Measurements from ENCODE around the gene PFKM.

Gene PFKM

DNA sequence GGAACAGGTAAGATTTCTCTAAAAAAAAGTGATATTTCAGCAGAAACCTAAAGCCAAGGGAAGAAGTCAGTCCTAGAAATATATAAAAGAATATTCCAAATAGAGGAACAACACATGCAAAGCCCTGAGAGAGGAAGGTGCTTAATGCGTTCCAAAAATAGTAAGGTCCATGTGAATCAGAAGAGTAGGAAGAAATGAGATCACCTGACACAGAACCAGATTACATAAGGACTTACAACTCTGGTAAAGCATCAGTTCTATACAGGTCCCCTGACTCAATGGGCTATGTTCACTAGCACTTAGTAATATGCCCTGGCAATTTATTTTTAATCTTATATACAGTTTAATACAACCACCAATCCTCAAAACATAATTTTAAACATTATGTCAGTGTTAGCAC lies 43.3 kb upstream of the PFKM start:
- in situ Hi-C loops (cut with MboI; ENCODE audit: low pct_unique_long_range_greater_than_20kb, low sequenced_read_pairs, unreplicated experiment) = no loop called here
- no peak for DNase-seq (ENCODE audit: low spot score)
- no peak for TF ChIP-seq CTCF (IDR thresholded peaks at IDR 0.05; ENCODE audit: extremely low read depth, insufficient read depth, missing control alignments)

GRCh38 chr12:48077111-48077510 lies 42.1 kb upstream of the PFKM start:
- in situ Hi-C loops (cut with MboI; ENCODE audit: low pct_unique_long_range_greater_than_20kb, low sequenced_read_pairs, unreplicated experiment) = no loop called here
- TF ChIP-seq CTCF (IDR thresholded peaks at IDR 0.05; ENCODE audit: extremely low read depth, insufficient read depth, missing control alignments) = no peak
- no peak for DNase-seq (ENCODE audit: low spot score)

DNA sequence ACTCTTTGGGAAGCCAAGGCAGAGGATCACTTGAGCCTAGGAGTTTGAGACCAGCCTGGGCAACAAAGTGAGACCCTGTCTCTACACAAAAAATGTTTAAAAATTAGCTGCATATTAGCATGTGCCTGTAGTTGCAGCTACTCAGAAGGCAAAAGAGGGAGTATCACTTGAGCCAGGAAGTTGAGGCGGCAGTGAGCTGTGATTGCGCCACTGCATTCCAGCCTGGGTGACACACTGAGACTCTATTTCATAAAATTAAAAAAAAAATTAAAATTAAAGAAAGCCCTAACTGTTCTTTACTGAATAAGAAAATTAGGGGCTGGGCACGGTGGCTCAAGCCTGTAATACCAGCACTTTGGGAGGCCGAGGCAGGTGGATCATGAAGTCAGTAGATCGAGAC lies 40.3 kb upstream of the PFKM start:
- in situ Hi-C loops (cut with MboI; ENCODE audit: low pct_unique_long_range_greater_than_20kb, low sequenced_read_pairs, unreplicated experiment) = no loop called here

DNA sequence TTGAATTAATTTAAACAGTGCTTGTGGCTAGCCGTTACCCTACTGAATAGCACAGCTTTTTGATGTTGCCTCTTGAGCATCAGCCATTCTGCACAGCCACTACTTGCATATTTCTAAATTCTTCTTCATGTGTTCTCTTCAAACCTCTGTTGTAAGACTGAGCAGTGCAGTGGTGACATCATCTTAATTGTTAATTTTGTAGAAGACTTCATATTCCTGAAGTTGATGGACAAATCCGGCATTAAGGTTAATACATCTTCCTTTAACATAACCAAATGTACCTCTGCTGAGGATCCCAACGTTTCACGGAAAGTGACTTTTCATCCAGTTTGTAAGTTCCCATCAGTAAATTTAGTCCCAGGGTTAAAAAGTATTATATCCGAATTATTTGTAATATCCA lies 38.9 kb upstream of the PFKM start:
- no peak for TF ChIP-seq CTCF (IDR thresholded peaks at IDR 0.05; ENCODE audit: extremely low read depth, insufficient read depth, missing control alignments)
- DNase-seq (ENCODE audit: low spot score) = no peak
- in situ Hi-C loops (cut with MboI; ENCODE audit: low pct_unique_long_range_greater_than_20kb, low sequenced_read_pairs, unreplicated experiment) = no loop called here

More for the DNA sequence above, 40.3 kb upstream of the PFKM start:
- no peak for TF ChIP-seq CTCF (IDR thresholded peaks at IDR 0.05; ENCODE audit: extremely low read depth, insufficient read depth, missing control alignments)
- no peak for DNase-seq (ENCODE audit: low spot score)

- no peak for DNase-seq (ENCODE audit: low spot score)
- in situ Hi-C loops (cut with MboI; ENCODE audit: low pct_unique_long_range_greater_than_20kb, low sequenced_read_pairs, unreplicated experiment) = no loop called here
- TF ChIP-seq CTCF (IDR thresholded peaks at IDR 0.05; ENCODE audit: extremely low read depth, insufficient read depth, missing control alignments) = no peak
Measured at GRCh38 chr12:48080821-48081220, 38.3 kb upstream of the PFKM start.

DNA sequence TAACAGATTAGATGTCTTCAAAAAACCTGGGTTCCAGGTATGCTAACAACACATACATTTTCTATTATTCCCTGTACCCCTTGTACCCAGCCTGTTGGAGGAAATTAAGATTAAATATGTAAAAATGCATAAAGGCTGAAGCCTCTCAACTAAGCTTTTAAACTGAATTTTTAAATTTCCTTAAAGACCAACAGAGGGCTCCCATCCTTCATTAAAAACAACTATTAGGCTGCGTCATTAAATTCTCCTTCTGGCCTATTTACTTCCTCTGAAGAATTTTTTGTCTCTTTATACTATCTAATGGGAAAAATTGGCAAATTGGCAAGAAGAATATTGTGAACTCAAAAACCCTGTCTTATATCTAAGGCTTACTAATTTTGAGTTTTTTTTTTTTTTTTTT lies 35.1 kb upstream of the PFKM start:
- no peak for DNase-seq (ENCODE audit: low spot score)
- in situ Hi-C loops (cut with MboI; ENCODE audit: low pct_unique_long_range_greater_than_20kb, low sequenced_read_pairs, unreplicated experiment) = no loop called here
- peak; percentile 9 for TF ChIP-seq CTCF (IDR thresholded peaks at IDR 0.05; ENCODE audit: extremely low read depth, insufficient read depth, missing control alignments)

All from GM13977 (cell line).